ENCODE measurements around the gene PTPRJ.
"Not testable (repeated sequence)": the region's sequence is repeated elsewhere in the genome, so short reads cannot be mapped to it uniquely, and the experiment has no call there.

The PTPRJ gene

GRCh38 chr11:48169717-48170116, 189.4 kb downstream of the PTPRJ start:
- intact Hi-C loops (cut with DNase I), result no loop called here
- no peak for DNase-seq

GRCh38 chr11:48170241-48171233, 190.2 kb downstream of the PTPRJ start:
- intact Hi-C loops (cut with DNase I), result no loop called here
- no peak for DNase-seq

- intact Hi-C loops (cut with DNase I), result no loop called here
- peak; percentile 57 to 95 (median 74) for DNase-seq
Observed at GRCh38 chr11:48172818-48173609, 192.7 kb downstream of the PTPRJ start.

GRCh38 chr11:48177661-48178060, 197.3 kb downstream of the PTPRJ start:
- DNase-seq, result no peak
- intact Hi-C loops (cut with DNase I), result no loop called here

GRCh38 chr11:48180627-48181026, 200.3 kb downstream of the PTPRJ start:
- intact Hi-C loops (cut with DNase I), result no loop called here
- no peak for DNase-seq

GRCh38 chr11:48182860-48183526, 202.6 kb downstream of the PTPRJ start:
- intact Hi-C loops (cut with DNase I), result no loop called here
- DNase-seq, result no peak

GRCh38 chr11:48184452-48184851, 204.1 kb downstream of the PTPRJ start:
- no peak for DNase-seq
- intact Hi-C loops (cut with DNase I), result no loop called here

GRCh38 chr11:48190906-48191654, 210.7 kb downstream of the PTPRJ start:
- intact Hi-C loops (cut with DNase I); DNase-seq: not testable (repeated sequence)

- intact Hi-C loops (cut with DNase I), result no loop called here
- DNase-seq, result no peak
Observed at GRCh38 chr11:48193876-48194275, 213.5 kb downstream of the PTPRJ start.

GRCh38 chr11:48207881-48208280, 227.5 kb downstream of the PTPRJ start:
- intact Hi-C loops (cut with DNase I), result no loop called here
- no peak for DNase-seq

GRCh38 chr11:48210052-48210451, 229.7 kb downstream of the PTPRJ start:
- no peak for DNase-seq
- intact Hi-C loops (cut with DNase I), result no loop called here

- no peak for DNase-seq
- intact Hi-C loops (cut with DNase I), result no loop called here
Observed at GRCh38 chr11:48216510-48216909, 236.2 kb downstream of the PTPRJ start, which contains the start of gene OR4B1. Gene OR4B1 (plus strand): TSS chr11:48216810. CDS start chr11:48216810, 0 bp downstream.

Measured in posterior cingulate gyrus (tissue), 11 donors.